IMR-90 (cell line): ENCODE data around the gene ZBTB46. TPM values are rescaled to one million over a fixed set of nuclear protein-coding genes. Genes with fewer than 3 reads are reported as not detected.

Experiments
- ATAC-seq: fragments of 200-7000 bp; cut with Tn5 transposase; 2 replicates; pipeline ENCODE4 v1.9.1; 2020; ENCODE audit warnings: low read depth, mild to moderate bottlenecking, moderate library complexity
- BruUV-seq: library from RNA; stranded (reverse); fragments of 400-500 nt; replicated peaks from 2 replicates; lab custom pipeline; 2021; lab: Mats Ljungman, UMichigan
- CTCF ChIA-PET: fragments of 300-600 bp; formaldehyde crosslinking; extraction: SDS; loops from one replicate; lab custom pipeline; 2021; ENCODE audit warnings: antibody characterized with exemption; lab: Yijun Ruan, JAX
- POLR2A ChIA-PET: fragments of 300-600 bp; sonication (Branson Sonifier 250); formaldehyde crosslinking; loops from one replicate; lab custom pipeline; 2022; ENCODE audit warnings: antibody characterized with exemption; ENCODE audit not compliant: unreplicated experiment; lab: Charles Lee
- DNase-seq: peaks from one replicate; pipeline ENCODE4 v3.0.0; 2013
- H2AFZ ChIP-seq: replicated peaks from 2 replicates; pipeline ENCODE3; 2013; ENCODE audit warnings: low read length, mild to moderate bottlenecking; ENCODE audit not compliant: poor library complexity
- H2AK5ac ChIP-seq: 2 replicates; pipeline ENCODE4 v1.6.1; 2013; ENCODE audit warnings: low read depth, low read length, inconsistent platforms
- H2AK9ac ChIP-seq: replicated peaks from 2 replicates; pipeline ENCODE3; 2013; ENCODE audit warnings: mild to moderate bottlenecking, low read depth, low read length, moderate library complexity; ENCODE audit not compliant: poor library complexity
- H2BK120ac ChIP-seq: 2 replicates; pipeline ENCODE4 v1.6.1; 2013; ENCODE audit warnings: low read depth, low read length, inconsistent platforms
- H2BK15ac ChIP-seq: 3 replicates; pipeline ENCODE4 v1.6.1; 2013; ENCODE audit warnings: low read depth, low read length, inconsistent platforms
- H2BK20ac ChIP-seq: 2 replicates; pipeline ENCODE4 v1.6.1; 2013; ENCODE audit warnings: low read depth, mild to moderate bottlenecking, inconsistent platforms, low read length, moderate library complexity
- H2BK5ac ChIP-seq: 2 replicates; pipeline ENCODE4 v1.6.1; 2013; ENCODE audit warnings: mild to moderate bottlenecking, low read depth, low read length, inconsistent platforms; ENCODE audit not compliant: poor library complexity, severe bottlenecking
- H3K14ac ChIP-seq: replicated peaks from 2 replicates; pipeline ENCODE4 v1.6.1; 2013; ENCODE audit warnings: low read depth, low read length, inconsistent platforms
- H3K18ac ChIP-seq: 2 replicates; pipeline ENCODE4 v1.6.1; 2013; ENCODE audit warnings: low read depth, low read length, control low read depth
- H3K23ac ChIP-seq: 2 replicates; pipeline ENCODE4 v1.6.1; 2013; ENCODE audit warnings: low read depth, low read length, inconsistent platforms
- H3K27ac ChIP-seq: 2 replicates; pipeline ENCODE4 v1.5.1; 2013; ENCODE audit warnings: mild to moderate bottlenecking, control low read depth, low read length; ENCODE audit not compliant: insufficient read depth
- H3K27me3 ChIP-seq: 2 replicates; pipeline ENCODE4 v1.6.1; 2013; ENCODE audit warnings: low read length; ENCODE audit not compliant: control insufficient read depth, insufficient read depth
- H3K36me3 ChIP-seq: 2 replicates; pipeline ENCODE4 v1.6.1; 2013; ENCODE audit warnings: low read length, mixed read lengths; ENCODE audit not compliant: control insufficient read depth, insufficient read depth
- H3K4ac ChIP-seq: 2 replicates; pipeline ENCODE4 v1.6.1; 2013; ENCODE audit warnings: low read depth, low read length, inconsistent platforms
- H3K4me1 ChIP-seq: 2 replicates; pipeline ENCODE4 v1.6.1; 2013; ENCODE audit warnings: low read length, mixed read lengths; ENCODE audit not compliant: control insufficient read depth, insufficient read depth
- H3K4me2 ChIP-seq: 2 replicates; pipeline ENCODE4 v1.6.1; 2013; ENCODE audit warnings: low read depth, mild to moderate bottlenecking, control low read depth, low read length, moderate library complexity
- H3K4me3 ChIP-seq: 2 replicates; pipeline ENCODE4 v1.5.1; 2013; ENCODE audit warnings: low read depth, mild to moderate bottlenecking, control low read depth, low read length, moderate library complexity; ENCODE audit not compliant: insufficient read depth
- H3K56ac ChIP-seq: 2 replicates; pipeline ENCODE4 v1.6.1; 2013; ENCODE audit warnings: low read length, inconsistent platforms; ENCODE audit not compliant: insufficient read depth; ENCODE audit errors: extremely low read depth
- H3K79me1 ChIP-seq, 2 experiments: 2 replicates each; pipeline ENCODE4 v1.6.1; 2013; ENCODE audit warnings: low read length in 2 of 2, inconsistent platforms in 1 of 2, low read depth in 1 of 2
- H3K9ac ChIP-seq: 2 replicates; pipeline ENCODE4 v1.6.1; 2013; ENCODE audit warnings: low read depth, low read length, control low read depth
- H3K9me1 ChIP-seq: 2 replicates; pipeline ENCODE4 v1.6.1; 2013; ENCODE audit warnings: low read length, inconsistent platforms; ENCODE audit not compliant: insufficient read depth
- H3K9me3 ChIP-seq: 2 replicates; pipeline ENCODE4 v1.6.1; 2013; ENCODE audit warnings: low read length; ENCODE audit not compliant: control insufficient read depth, insufficient read depth
- H4K20me1 ChIP-seq: 2 replicates; pipeline ENCODE4 v1.6.1; 2013; ENCODE audit warnings: low read length, inconsistent platforms; ENCODE audit not compliant: insufficient read depth
- H4K5ac ChIP-seq: 2 replicates; pipeline ENCODE4 v1.6.1; 2013; ENCODE audit warnings: mild to moderate bottlenecking, low read depth, low read length, control low read depth
- H4K8ac ChIP-seq, 2 experiments: 2 replicates each; pipeline ENCODE4 v1.6.1; 2013; ENCODE audit warnings: low read depth in 2 of 2, low read length in 2 of 2, control low read depth in 1 of 2, inconsistent platforms in 1 of 2
- H4K91ac ChIP-seq: 2 replicates; pipeline ENCODE4 v1.6.1; 2013; ENCODE audit warnings: low read depth, low read length, inconsistent platforms; ENCODE audit not compliant: insufficient read depth
- BHLHE40 ChIP-seq: fragments of 150-350 bp; IDR thresholded peaks from 2 replicates; pipeline ENCODE4 v1.6.1; 2016; ENCODE audit warnings: mild to moderate bottlenecking, low read depth, low read length
- CEBPB ChIP-seq: IDR thresholded peaks from 2 replicates; pipeline ENCODE4 v1.6.1; 2012; ENCODE audit warnings: low read depth, low read length, improper control_type of control experiment
- CHD1 ChIP-seq: IDR thresholded peaks from 2 replicates; pipeline ENCODE4 v1.6.1; 2012; ENCODE audit warnings: low read depth, low read length, improper control_type of control experiment
- CTCF ChIP-seq: conservative IDR thresholded peaks from 2 replicates; pipeline ENCODE4 v1.5.1; 2012; ENCODE audit warnings: mild to moderate bottlenecking, low read depth, low read length, improper control_type of control experiment
- ELK1 ChIP-seq: fragments of 150-350 bp; IDR thresholded peaks from 2 replicates; pipeline ENCODE4 v1.6.1; 2016; ENCODE audit warnings: low read depth, mild to moderate bottlenecking, low read length, moderate library complexity, borderline replicate concordance
- FOS ChIP-seq: fragments of 150-350 bp; IDR thresholded peaks from 2 replicates; pipeline ENCODE4 v1.6.1; 2016; ENCODE audit warnings: low read depth, low read length
- MAFK ChIP-seq: IDR thresholded peaks from 2 replicates; pipeline ENCODE4 v1.6.1; 2012; ENCODE audit warnings: low read depth, low read length, improper control_type of control experiment
- MXI1 ChIP-seq: IDR thresholded peaks from 2 replicates; pipeline ENCODE4 v1.6.1; 2012; ENCODE audit warnings: low read depth, mild to moderate bottlenecking, low read length, moderate library complexity, borderline replicate concordance
- NFE2L2 ChIP-seq: fragments of 150-350 bp; IDR thresholded peaks from 2 replicates; pipeline ENCODE4 v1.6.1; 2016; ENCODE audit warnings: low read depth, mild to moderate bottlenecking, low read length
- RAD21 ChIP-seq: IDR thresholded peaks from 2 replicates; pipeline ENCODE4 v1.6.1; 2012; ENCODE audit warnings: low read length, improper control_type of control experiment
- RCOR1 ChIP-seq: IDR thresholded peaks from 2 replicates; pipeline ENCODE4 v1.6.1; 2012; ENCODE audit warnings: mild to moderate bottlenecking, low read length, improper control_type of control experiment; ENCODE audit not compliant: insufficient replicate concordance
- RFX5 ChIP-seq: IDR thresholded peaks from 2 replicates; pipeline ENCODE4 v1.8.0; 2012; ENCODE audit warnings: low read depth, mild to moderate bottlenecking, low read length, moderate library complexity
- SMC3 ChIP-seq: fragments of 150-350 bp; IDR thresholded peaks from 2 replicates; pipeline ENCODE4 v1.6.1; 2016; ENCODE audit warnings: low read depth, mild to moderate bottlenecking, antibody characterized with exemption, low read length, moderate library complexity
- USF2 ChIP-seq: fragments of 150-350 bp; IDR thresholded peaks from 2 replicates; pipeline ENCODE4 v1.6.1; 2017; ENCODE audit warnings: mild to moderate bottlenecking, antibody characterized with exemption, low read length, low read depth
- WGBS, 2 experiments: methylation state at CpG; one replicate each; pipeline versions ENCODE4 v1.1.5 to v1.1.7; 2013; ENCODE audit warnings: missing lambda C conversion rate in 2 of 2; ENCODE audit not compliant: insufficient read length in 1 of 2; ENCODE audit errors: extremely low coverage in 2 of 2; 5-methylcytosine and 5-hydroxymethylcytosine counted together
- dilution Hi-C: fragments of 300-500 bp; cut with HindIII; formaldehyde crosslinking; loops from one replicate; pipeline ENCODE4 v1.14.3; 2018; ENCODE audit warnings: low sequenced_read_pairs; ENCODE audit not compliant: unreplicated experiment
- in situ Hi-C: fragments of 300-500 bp; cut with MboI; formaldehyde crosslinking; loops from 3 replicates; pipeline ENCODE4 v1.14.3; 2019; ENCODE audit warnings: low sequenced_read_pairs, inconsistent platforms, mixed read lengths
- intact Hi-C: fragments of 100-400 bp; cut with micrococcal nuclease; formaldehyde crosslinking; loops from 2 replicates; pipeline ENCODE4 v1.10.0; 2022
- polyA plus RNA-seq, 3 experiments: library from polyadenylated mRNA; depleted of rRNA; stranded (reverse); fragments of >200 nt; gene quantifications; 2 replicates each; pipeline ENCODE4 v1.2.3, GENCODE V29; 2012; ENCODE audit warnings: low replicate concordance in 1 of 3
- total RNA-seq: library from RNA; depleted of rRNA; stranded (reverse); fragments of >200 nt; gene quantifications from 2 replicates; pipeline ENCODE4 v1.2.3, GENCODE V29; 2012

Gene ZBTB46
- total and polyA plus RNA-seq, 2 of the 4 experiments (the other 2 are of a cell fraction), result 4.2 to 14.9 TPM

DNA sequence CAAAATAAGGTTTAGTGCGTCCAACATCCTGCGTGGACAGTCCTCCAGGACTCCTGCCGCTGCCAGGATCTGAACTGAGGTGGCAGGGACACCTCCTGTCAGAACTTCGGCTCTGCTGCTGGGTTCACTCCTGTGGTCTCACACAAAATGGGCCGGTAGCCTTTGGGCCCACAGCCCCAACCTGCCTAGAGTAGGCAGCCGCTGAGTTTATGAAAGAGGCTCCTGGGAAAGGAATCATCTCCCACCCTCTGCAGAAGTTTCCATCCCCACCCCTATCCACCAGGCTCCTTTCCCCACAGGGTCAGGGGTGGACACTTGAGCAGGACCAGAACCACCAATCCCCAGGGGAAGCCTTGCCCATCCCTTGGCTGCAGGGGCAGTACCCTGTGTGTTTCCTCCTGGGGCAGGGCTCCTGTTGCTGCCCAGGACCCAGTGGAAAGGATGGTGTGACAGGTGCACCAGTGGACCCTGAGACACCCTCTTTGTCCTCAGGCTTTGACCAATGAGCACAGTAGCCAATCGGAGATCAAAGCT lies 28.2 kb upstream of the ZBTB46 start:
- no peak overlapping the region for H2BK20ac ChIP-seq
- no peak overlapping the region; the same call in 1 of the 2 replicates for H3K27ac ChIP-seq
- no peak overlapping the region for H4K91ac ChIP-seq
- H4K8ac ChIP-seq, result peak overlapping the region in 1 of 2 experiments; percentile 56; a peak in 1 of 4 replicates
- peak overlapping the region; percentile 52 for H2AK5ac ChIP-seq
- H3K27me3 ChIP-seq, result no peaks in the 10 kb centered on the region; the same call in 1 of the 2 replicates
- H2AFZ ChIP-seq, result no peak overlapping the region
- DNase-seq (no peak), ATAC-seq (no peak)
- H3K4me3 ChIP-seq, result no peak overlapping the region
- H3K56ac ChIP-seq, result 0 out of 2 replicates have a peak overlapping the region, but pooled peaks have one; percentile 5
- no peak overlapping the region for H2BK5ac ChIP-seq
- H3K9ac ChIP-seq, result no peak overlapping the region
- peak overlapping the region; percentile 51 for H2AK9ac ChIP-seq
- peaks cover 10% of the 10 kb centered on the region; the same call in 1 of the 2 replicates for H3K36me3 ChIP-seq
- 0 out of 2 replicates have a peak overlapping the region, but pooled peaks have one; percentile 19 for H3K14ac ChIP-seq
- H3K9me1 ChIP-seq, result no peaks in the 10 kb centered on the region; the same call in 1 of the 2 replicates
- ChIA-PET CTCF (interaction anchor here (1.0 kb wide), 1 partner anchor 321 kb away, joined by 3 read pairs; the partner anchor contains the start of gene PTK6), POLR2A (interaction anchor here (0.9 kb wide), 1 partner anchor 314 kb away, joined by 3 read pairs; no protein-coding TSS in a partner anchor)
- no peaks in the 10 kb centered on the region for H3K9me3 ChIP-seq
- H4K20me1 ChIP-seq, result no peaks in the 10 kb centered on the region
- BruUV-seq, result no TSS peak
- in situ Hi-C loops, result loop anchor here (5.0 kb wide), 1 partner anchor 77 kb away; no protein-coding TSS in a partner anchor
- WGBS, 2 experiments, result 67% methylated on average over 3 of the region's 7 CpGs; no CpG with 5 or more reads in 1 of the 2 experiments
- H3K23ac ChIP-seq, result no peak overlapping the region
- H3K4ac ChIP-seq, result peak overlapping the region; percentile 54; the same call in 1 of the 2 replicates
- no peak overlapping the region for H2BK15ac ChIP-seq
- no peak overlapping the region for H3K18ac ChIP-seq
- peak overlapping the region; percentile 10; the same call in 1 of the 2 replicates for H4K5ac ChIP-seq
- H3K4me2 ChIP-seq, result no peak overlapping the region
- intact Hi-C loops, result no loop called here
- dilution Hi-C loops, result no loop called here
- peaks cover 30% of the 10 kb centered on the region for H3K4me1 ChIP-seq
- H3K79me1 ChIP-seq, result peaks cover 8 to 12% of the 10 kb centered on the region in 2 experiments
- H2BK120ac ChIP-seq, result no peak overlapping the region
- TF ChIP-seq MAFK (no peak), USF2 (no peak), SMC3 (no peak), NFE2L2 (no peak), CEBPB (no peak), CTCF (no peak), CHD1 (no peak), RAD21 (no peak), BHLHE40 (no peak), RFX5 (no peak), MXI1 (no peak), FOS (no peak), ELK1 (no peak), RCOR1 (no peak)
